Suprapubic skin (tissue), 4 donors: ENCODE data around the gene LTF.

ENCODE experiments used
- EP300 ChIP-seq: sonication (generic); formaldehyde crosslinking; IDR thresholded peaks from one replicate; pipeline ENCODE4 v1.6.1; 2017; ENCODE audit warnings: antibody characterized with exemption
- POLR2A ChIP-seq, 2 donors: fragments of 450-650 bp; IDR thresholded peaks; one replicate each; pipeline ENCODE4 v1.6.1; 2017; ENCODE audit warnings: antibody characterized with exemption in 2 of 2, mild to moderate bottlenecking in 2 of 2, moderate library complexity in 2 of 2
- POLR2AphosphoS5 ChIP-seq, 3 donors: sonication (generic); formaldehyde crosslinking; IDR thresholded peaks; one replicate each; pipeline ENCODE4 v1.6.1; 2017; ENCODE audit warnings: antibody characterized with exemption in 3 of 3
- TF ChIP-seq, protein P1 (sequence below), 2 donors: fragments of 200-600 bp in 1 of 2; fragments of 450-650 bp in 1 of 2; sonication (generic) in 1 of 2; IDR thresholded peaks; one replicate each; pipeline ENCODE4 v1.5.1; 2016 to 2019; ENCODE audit warnings: antibody characterized with exemption in 2 of 2, mild to moderate bottlenecking in 1 of 2, moderate library complexity in 1 of 2

DNA sequence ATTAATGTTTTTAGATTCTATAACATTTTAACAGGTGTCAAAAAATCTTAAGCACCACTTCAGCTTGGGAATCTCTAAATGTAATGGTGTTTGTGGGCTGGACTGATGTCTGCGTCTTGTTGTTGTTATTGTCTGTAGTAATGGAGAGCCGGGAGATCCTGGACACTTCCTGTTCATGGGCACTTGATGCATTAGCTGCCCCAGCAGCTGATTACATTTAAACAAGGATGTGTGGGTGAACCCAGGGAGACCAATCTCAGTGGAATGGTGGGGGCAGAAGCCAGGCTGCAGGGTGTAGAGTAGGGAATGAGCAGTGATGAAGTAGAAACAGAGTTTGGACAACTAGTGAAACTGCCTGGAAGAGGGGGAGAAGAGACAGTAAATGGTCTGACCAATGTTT lies 65.6 kb downstream of the LTF start:
- TF ChIP-seq POLR2AphosphoS5 (IDR thresholded peaks at IDR 0.05) (no peak), POLR2A (IDR thresholded peaks at IDR 0.05) (no peak), EP300 (no peak)
- TF ChIP-seq, protein P1, sequence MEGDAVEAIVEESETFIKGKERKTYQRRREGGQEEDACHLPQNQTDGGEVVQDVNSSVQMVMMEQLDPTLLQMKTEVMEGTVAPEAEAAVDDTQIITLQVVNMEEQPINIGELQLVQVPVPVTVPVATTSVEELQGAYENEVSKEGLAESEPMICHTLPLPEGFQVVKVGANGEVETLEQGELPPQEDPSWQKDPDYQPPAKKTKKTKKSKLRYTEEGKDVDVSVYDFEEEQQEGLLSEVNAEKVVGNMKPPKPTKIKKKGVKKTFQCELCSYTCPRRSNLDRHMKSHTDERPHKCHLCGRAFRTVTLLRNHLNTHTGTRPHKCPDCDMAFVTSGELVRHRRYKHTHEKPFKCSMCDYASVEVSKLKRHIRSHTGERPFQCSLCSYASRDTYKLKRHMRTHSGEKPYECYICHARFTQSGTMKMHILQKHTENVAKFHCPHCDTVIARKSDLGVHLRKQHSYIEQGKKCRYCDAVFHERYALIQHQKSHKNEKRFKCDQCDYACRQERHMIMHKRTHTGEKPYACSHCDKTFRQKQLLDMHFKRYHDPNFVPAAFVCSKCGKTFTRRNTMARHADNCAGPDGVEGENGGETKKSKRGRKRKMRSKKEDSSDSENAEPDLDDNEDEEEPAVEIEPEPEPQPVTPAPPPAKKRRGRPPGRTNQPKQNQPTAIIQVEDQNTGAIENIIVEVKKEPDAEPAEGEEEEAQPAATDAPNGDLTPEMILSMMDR (IDR thresholded peaks at IDR 0.05), result no peak
